CD8-positive, alpha-beta memory T cell (primary cell): ENCODE data around the gene SH3BP4. TPM values are rescaled to one million over a fixed set of nuclear protein-coding genes. Genes with fewer than 3 reads are reported as not detected.

ENCODE experiments used
- CTCF ChIA-PET: fragments of 350-600 bp; sonication (Branson Sonifier 250); formaldehyde crosslinking; loops from one replicate; lab custom pipeline; 2021; ENCODE audit warnings: antibody characterized with exemption; lab: Charles Lee
- POLR2A ChIA-PET: fragments of 350-600 bp; sonication (Branson Sonifier 250); formaldehyde crosslinking; loops from one replicate; lab custom pipeline; 2021; ENCODE audit warnings: antibody characterized with exemption; lab: Charles Lee
- DNase-seq, 5 donors: peaks; one replicate each; pipeline versions ENCODE4 v3.0.0 to v3.0.0-alpha.2; 2020 to 2022; ENCODE audit warnings: mixed read lengths in 1 of 5
- H3K27ac ChIP-seq: one replicate; pipeline ENCODE4 v1.7.0; 2013; ENCODE audit warnings: low read depth, mild to moderate bottlenecking, low read length, moderate library complexity
- H3K27me3 ChIP-seq: 2 replicates; pipeline ENCODE4 v1.7.0; 2013; ENCODE audit warnings: low read length, mild to moderate bottlenecking; ENCODE audit not compliant: insufficient read depth, poor library complexity, severe bottlenecking
- H3K36me3 ChIP-seq: 2 replicates; pipeline ENCODE4 v1.7.0; 2013; ENCODE audit warnings: mild to moderate bottlenecking, low read length, moderate library complexity; ENCODE audit not compliant: insufficient read depth
- H3K4me1 ChIP-seq: 2 replicates; pipeline ENCODE4 v1.7.0; 2013; ENCODE audit warnings: mild to moderate bottlenecking, low read length, moderate library complexity; ENCODE audit not compliant: insufficient read depth
- H3K4me3 ChIP-seq: 2 replicates; pipeline ENCODE4 v1.7.0; 2013; ENCODE audit warnings: mild to moderate bottlenecking, low read length
- H3K9me3 ChIP-seq: 2 replicates; pipeline ENCODE4 v1.7.0; 2013; ENCODE audit warnings: mild to moderate bottlenecking, low read length
- H3K27ac Mint-ChIP-seq, 8 donors: one replicate each; pipeline ENCODE4 v1.8.0; 2020 to 2021; ENCODE audit warnings: mixed read lengths in 8 of 8, mild to moderate bottlenecking in 6 of 8, inconsistent platforms in 3 of 8, moderate library complexity in 3 of 8
- H3K27me3 Mint-ChIP-seq, 2 donors: one replicate each; pipeline ENCODE4 v1.8.0; 2020 to 2021; ENCODE audit warnings: mixed read lengths in 2 of 2, mild to moderate bottlenecking in 1 of 2, moderate library complexity in 1 of 2
- H3K36me3 Mint-ChIP-seq, 3 donors: one replicate each; pipeline ENCODE4 v1.8.0; 2020 to 2021; ENCODE audit warnings: mixed read lengths in 3 of 3, inconsistent platforms in 1 of 3, mild to moderate bottlenecking in 1 of 3
- H3K4me1 Mint-ChIP-seq, 3 donors: one replicate each; pipeline ENCODE4 v1.8.0; 2020 to 2021; ENCODE audit warnings: mixed read lengths in 3 of 3, inconsistent platforms in 1 of 3, mild to moderate bottlenecking in 1 of 3
- H3K4me3 Mint-ChIP-seq, 7 donors: one replicate each; pipeline ENCODE4 v1.8.0; 2020 to 2021; ENCODE audit warnings: mixed read lengths in 7 of 7, mild to moderate bottlenecking in 6 of 7, moderate library complexity in 4 of 7, inconsistent platforms in 2 of 7
- H3K9me3 Mint-ChIP-seq, 5 donors: one replicate each; pipeline ENCODE4 v1.8.0; 2020 to 2022; ENCODE audit warnings: mixed read lengths in 5 of 5, mild to moderate bottlenecking in 3 of 5, moderate library complexity in 2 of 5, inconsistent platforms in 1 of 5
- polyA plus RNA-seq: library from polyadenylated mRNA; unstranded; fragments of 300-500 nt; fragmentation: Illumina TruSeq; gene quantifications from one replicate; pipeline ENCODE4 v1.2.3, GENCODE V29; 2021
- total RNA-seq, 2 experiments: library from RNA; stranded (reverse); gene quantifications; one replicate each; pipeline ENCODE4 v1.2.3, GENCODE V29; 2021

Gene SH3BP4
- total and polyA plus RNA-seq, 3 experiments from 2014 or later: 0.18 TPM; not detected in 2

DNA sequence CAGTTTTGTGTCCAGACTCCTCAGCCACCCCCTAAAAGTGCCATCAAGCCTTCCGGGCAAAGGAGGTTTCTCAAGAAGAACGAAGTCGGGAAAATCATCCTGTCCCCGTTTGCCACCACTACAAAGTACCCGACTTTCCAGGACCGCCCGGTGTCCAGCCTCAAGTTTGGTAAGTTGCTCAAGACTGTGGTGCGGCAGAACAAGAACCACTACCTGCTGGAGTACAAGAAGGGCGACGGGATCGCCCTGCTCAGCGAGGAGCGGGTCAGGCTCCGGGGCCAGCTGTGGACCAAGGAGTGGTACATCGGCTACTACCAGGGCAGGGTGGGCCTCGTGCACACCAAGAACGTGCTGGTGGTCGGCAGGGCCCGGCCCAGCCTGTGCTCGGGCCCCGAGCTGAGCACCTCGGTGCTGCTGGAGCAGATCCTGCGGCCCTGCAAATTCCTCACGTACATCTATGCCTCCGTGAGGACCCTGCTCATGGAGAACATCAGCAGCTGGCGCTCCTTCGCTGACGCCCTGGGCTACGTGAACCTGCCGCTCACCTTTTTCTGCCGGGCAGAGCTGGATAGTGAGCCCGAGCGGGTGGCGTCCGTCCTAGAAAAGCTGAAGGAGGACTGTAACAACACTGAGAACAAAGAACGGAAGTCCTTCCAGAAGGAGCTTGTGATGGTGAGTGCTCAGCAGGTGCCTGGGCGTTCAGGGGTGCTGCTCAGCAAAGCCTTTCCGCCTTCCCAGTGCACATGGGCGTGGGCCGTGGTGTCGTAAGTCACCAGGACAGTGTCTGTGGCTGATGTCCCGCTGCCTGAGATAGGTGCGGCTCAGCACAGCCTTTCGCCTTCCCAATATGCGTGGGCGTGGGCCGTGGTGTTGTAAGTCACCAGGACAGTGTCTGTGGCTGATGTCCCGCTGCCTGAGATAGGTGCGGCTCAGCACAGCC lies 91.0 kb downstream of the SH3BP4 start:
- no peak for DNase-seq
- CTCF ChIA-PET: interaction anchor here (0.6 kb wide), 1 partner anchor 1639 kb away, joined by 3 read pairs; no protein-coding TSS in a partner anchor
- H3K4me1 Mint-ChIP-seq: peaks cover 13 to 17% (median 13%) of the 10 kb centered on the region in 3 donors
- no peaks in the 10 kb centered on the region for H3K36me3 ChIP-seq
- H3K9me3 ChIP-seq: no peaks in the 10 kb centered on the region
- no peak overlapping the region for H3K4me3 ChIP-seq
- H3K27ac Mint-ChIP-seq: no peak overlapping the region
- no peak overlapping the region for H3K4me3 Mint-ChIP-seq
- H3K9me3 Mint-ChIP-seq: peaks cover 0 to 2% (median 0%) of the 10 kb centered on the region in 5 donors
- H3K27me3 Mint-ChIP-seq: peaks cover 5 to 22% of the 10 kb centered on the region in 2 donors
- no peaks in the 10 kb centered on the region for H3K36me3 Mint-ChIP-seq
- no peaks in the 10 kb centered on the region for H3K27me3 ChIP-seq
- H3K4me1 ChIP-seq: no peaks in the 10 kb centered on the region
- H3K27ac ChIP-seq: no peak overlapping the region
- POLR2A ChIA-PET: no interaction called here

DNA sequence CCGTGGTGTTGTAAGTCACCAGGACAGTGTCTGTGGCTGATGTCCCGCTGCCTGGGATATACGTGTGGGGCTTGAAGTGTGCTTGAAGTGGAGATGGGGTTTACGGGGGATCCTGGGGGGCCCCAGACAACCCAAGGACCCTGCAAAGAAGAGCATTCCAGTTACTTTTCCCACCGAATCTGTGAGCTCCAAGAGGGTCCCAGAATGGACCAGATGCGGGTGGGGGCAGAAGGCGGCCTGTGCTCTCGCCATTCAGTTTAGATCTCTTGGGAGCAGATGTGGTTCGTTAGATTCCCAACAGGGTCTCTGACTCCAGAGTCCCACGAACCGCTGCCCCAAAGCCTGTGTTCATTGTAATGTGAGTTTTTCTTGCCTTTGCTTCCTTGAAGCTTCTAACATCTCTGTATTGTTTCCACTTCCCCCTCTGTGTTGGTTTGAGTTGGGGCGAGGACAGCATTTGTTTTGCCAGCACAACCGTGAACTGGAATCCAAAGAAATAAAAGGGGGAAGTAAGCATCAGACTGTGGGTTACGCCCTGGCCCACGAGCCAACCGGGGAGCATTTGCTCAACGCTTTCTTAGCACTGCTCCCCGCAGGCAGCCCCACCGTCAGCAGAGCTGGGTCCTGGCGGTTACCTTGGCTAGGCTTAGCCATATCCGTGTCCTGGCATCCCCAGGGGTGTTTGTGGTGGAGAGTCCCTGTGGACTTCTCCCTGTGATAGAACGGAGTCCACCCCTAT lies 92.1 kb downstream of the SH3BP4 start:
- DNase-seq: no peak
- ChIA-PET POLR2A (no interaction called here), CTCF (interaction anchor here (0.6 kb wide), 1 partner anchor 1638 kb away, joined by 3 read pairs; no protein-coding TSS in a partner anchor)
- H3K36me3 ChIP-seq: no peaks in the 10 kb centered on the region
- Mint-ChIP-seq H3K27me3 (peaks cover 7 to 28% of the 10 kb centered on the region in 2 donors), H3K36me3 (no peaks in the 10 kb centered on the region), H3K27ac (no peak overlapping the region), H3K9me3 (peaks cover 0 to under 1% (median 0%) of the 10 kb centered on the region in 5 donors), H3K4me1 (peaks cover 13 to 17% (median 13%) of the 10 kb centered on the region in 3 donors), H3K4me3 (no peak overlapping the region)
- H3K4me1 ChIP-seq: no peaks in the 10 kb centered on the region
- H3K4me3 ChIP-seq: no peak overlapping the region
- no peaks in the 10 kb centered on the region for H3K27me3 ChIP-seq
- no peaks in the 10 kb centered on the region for H3K9me3 ChIP-seq
- H3K27ac ChIP-seq: no peak overlapping the region

DNA sequence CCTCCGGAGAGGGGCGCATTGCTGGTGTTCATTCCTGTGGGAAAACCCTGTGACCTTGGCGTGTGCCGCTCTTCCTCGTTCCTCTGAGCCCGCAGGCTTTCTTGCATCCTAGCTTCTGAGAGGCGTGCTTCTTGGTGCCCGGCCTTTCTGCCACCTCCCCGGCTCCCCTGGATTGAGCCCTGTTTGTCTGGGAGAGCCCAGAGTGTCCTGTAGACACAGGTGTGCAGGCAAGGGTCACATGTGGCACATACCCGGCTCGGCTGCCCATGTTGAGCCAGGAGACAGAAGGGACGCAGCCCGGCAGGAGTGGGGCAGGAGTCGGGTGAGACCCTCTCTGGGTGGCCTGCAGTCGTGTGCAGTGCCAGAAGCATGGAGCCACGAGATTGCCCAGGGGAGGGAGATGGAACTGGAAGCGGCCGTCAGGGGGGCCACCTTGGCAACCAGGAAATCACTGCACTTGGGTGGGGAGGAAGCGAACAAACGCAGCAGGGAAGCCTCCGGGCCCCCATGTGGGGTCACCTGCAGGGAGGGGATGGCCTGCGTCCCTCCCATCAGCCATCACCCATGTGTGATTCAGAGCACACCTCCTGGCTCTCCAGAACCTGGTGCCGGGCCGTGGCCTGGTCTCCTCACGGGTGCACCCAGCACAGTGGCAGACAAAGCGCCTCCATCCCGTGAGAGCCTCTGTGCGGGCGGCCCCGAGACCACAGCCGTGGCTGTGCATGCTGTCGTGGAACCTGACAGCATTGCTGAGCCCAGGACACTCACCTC lies 92.9 kb downstream of the SH3BP4 start:
- ChIA-PET CTCF (no interaction called here), POLR2A (no interaction called here)
- no peaks in the 10 kb centered on the region for H3K4me1 ChIP-seq
- H3K9me3 ChIP-seq: no peaks in the 10 kb centered on the region
- peaks cover 13 to 17% (median 13%) of the 10 kb centered on the region in 3 donors for H3K4me1 Mint-ChIP-seq
- H3K36me3 Mint-ChIP-seq: no peaks in the 10 kb centered on the region
- H3K27ac ChIP-seq: no peak overlapping the region
- H3K4me3 ChIP-seq: no peak overlapping the region
- H3K27me3 Mint-ChIP-seq: peaks cover 4 to 28% of the 10 kb centered on the region in 2 donors
- peak overlapping the region in 1 of 8 donors; percentile 47 for H3K27ac Mint-ChIP-seq
- H3K27me3 ChIP-seq: no peaks in the 10 kb centered on the region
- H3K9me3 Mint-ChIP-seq: no peaks in the 10 kb centered on the region
- no peak for DNase-seq
- no peaks in the 10 kb centered on the region for H3K36me3 ChIP-seq
- peak overlapping the region in 3 of 7 donors; percentile 13 to 74 (median 50) for H3K4me3 Mint-ChIP-seq

DNA sequence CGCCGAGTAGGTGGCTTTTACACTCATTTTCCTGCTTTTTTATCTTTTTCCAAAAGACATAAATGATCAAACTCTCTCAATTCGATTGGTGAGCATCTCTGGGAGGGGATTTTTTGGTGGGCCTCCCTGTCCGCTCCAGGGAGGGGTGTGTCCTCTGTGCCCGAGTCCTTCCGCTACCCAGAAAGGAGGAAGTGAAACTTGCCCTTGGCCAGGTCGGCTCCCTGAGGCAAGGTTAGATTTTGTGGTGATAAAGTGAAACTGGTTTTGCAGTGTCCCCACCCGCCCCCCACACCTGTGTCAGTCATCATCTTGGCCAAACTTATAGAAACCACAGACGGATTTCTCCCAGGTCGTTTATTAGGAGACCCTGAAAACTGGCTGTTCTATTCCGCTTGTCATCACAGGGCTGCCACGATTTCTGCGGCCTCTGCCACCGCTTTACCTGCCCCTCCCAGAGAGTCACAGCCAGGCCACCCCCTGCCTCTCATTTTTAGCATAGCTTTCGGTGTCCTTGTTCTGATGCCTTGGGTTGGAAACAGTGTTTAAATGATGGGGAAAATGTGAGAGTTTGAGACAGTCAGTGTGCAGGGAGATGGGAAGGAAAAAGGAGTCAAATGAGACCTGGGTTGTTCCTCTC lies 93.6 kb downstream of the SH3BP4 start:
- ChIA-PET CTCF (no interaction called here), POLR2A (no interaction called here)
- DNase-seq: no peak
- no peaks in the 10 kb centered on the region for H3K4me1 ChIP-seq
- no peaks in the 10 kb centered on the region for H3K27me3 ChIP-seq
- peaks cover 4 to 28% of the 10 kb centered on the region in 2 donors for H3K27me3 Mint-ChIP-seq
- H3K9me3 ChIP-seq: no peaks in the 10 kb centered on the region
- no peaks in the 10 kb centered on the region for H3K36me3 ChIP-seq
- H3K4me1 Mint-ChIP-seq: peaks cover 13 to 17% (median 13%) of the 10 kb centered on the region in 3 donors
- H3K4me3 ChIP-seq: no peak overlapping the region
- no peak overlapping the region for H3K27ac ChIP-seq
- H3K4me3 Mint-ChIP-seq: peak overlapping the region in 6 of 7 donors; percentile 34 to 74 (median 53)
- no peaks in the 10 kb centered on the region for H3K36me3 Mint-ChIP-seq
- H3K27ac Mint-ChIP-seq: peak overlapping the region in 3 of 8 donors; percentile 17 to 83 (median 68)
- H3K9me3 Mint-ChIP-seq: no peaks in the 10 kb centered on the region

DNA sequence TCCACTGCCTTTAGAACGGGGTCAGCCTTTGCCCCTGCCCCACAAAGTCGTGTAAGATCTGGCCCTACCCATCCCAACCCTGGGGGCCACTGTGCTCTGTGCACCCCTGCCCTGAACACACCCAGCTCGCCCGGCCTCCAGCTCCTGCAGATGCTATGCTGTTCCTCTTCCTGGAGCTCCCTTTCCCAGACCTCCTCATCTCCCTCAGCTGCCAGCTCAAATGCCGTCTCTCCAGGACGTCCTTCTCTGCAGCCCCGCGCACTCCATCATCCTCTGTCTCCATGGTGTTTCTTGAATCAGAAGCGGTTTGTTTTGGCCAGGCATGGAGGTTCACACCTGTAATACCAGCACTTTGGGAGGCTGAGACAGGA lies 94.1 kb downstream of the SH3BP4 start:
- Histone ChIP-seq H3K4me1 (no peaks in the 10 kb centered on the region), H3K27ac (no peak overlapping the region)
- H3K4me3 Mint-ChIP-seq: peak overlapping the region in 4 of 7 donors; percentile 20 to 74 (median 42)

DNA sequence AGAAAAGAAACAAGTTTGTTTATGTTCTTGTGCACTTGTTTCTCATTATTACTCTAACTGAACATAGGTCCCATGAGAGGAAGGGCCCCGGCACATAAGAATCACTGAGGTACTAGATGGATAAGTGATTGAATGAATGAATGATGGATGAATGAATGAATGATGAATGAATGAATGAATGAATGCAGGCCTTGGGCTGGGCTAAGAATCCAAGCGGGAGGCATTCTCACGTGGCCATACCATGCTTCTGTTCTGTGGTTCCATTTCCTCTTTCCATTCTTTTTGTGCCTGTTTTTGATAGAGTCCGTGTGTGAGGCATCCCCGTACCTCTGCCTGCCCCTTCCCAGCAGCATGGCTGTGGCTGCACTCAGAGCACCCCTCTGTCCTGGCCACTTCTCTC lies 94.8 kb downstream of the SH3BP4 start:
- DNase-seq: no peak
- Mint-ChIP-seq H3K36me3 (no peaks in the 10 kb centered on the region), H3K27me3 (peaks cover 4 to 29% of the 10 kb centered on the region in 2 donors), H3K9me3 (no peaks in the 10 kb centered on the region), H3K4me1 (peaks cover 13 to 17% (median 13%) of the 10 kb centered on the region in 3 donors), H3K27ac (no peak overlapping the region), H3K4me3 (no peak overlapping the region)
- H3K27me3 ChIP-seq: no peaks in the 10 kb centered on the region
- H3K9me3 ChIP-seq: no peaks in the 10 kb centered on the region
- ChIA-PET POLR2A (no interaction called here), CTCF (no interaction called here)
- H3K4me1 ChIP-seq: no peaks in the 10 kb centered on the region
- no peak overlapping the region for H3K4me3 ChIP-seq
- no peak overlapping the region for H3K27ac ChIP-seq
- no peaks in the 10 kb centered on the region for H3K36me3 ChIP-seq

More for the DNA sequence above, 94.1 kb downstream of the SH3BP4 start:
- no peak overlapping the region for H3K4me3 ChIP-seq
- CTCF ChIA-PET: no interaction called here
- POLR2A ChIA-PET: no interaction called here
- H3K27me3 Mint-ChIP-seq: peaks cover 4 to 28% of the 10 kb centered on the region in 2 donors
- no peaks in the 10 kb centered on the region for H3K27me3 ChIP-seq
- H3K9me3 ChIP-seq: no peaks in the 10 kb centered on the region
- no peak for DNase-seq
- peaks cover 13 to 17% (median 13%) of the 10 kb centered on the region in 3 donors for H3K4me1 Mint-ChIP-seq
- H3K9me3 Mint-ChIP-seq: no peaks in the 10 kb centered on the region
- no peaks in the 10 kb centered on the region for H3K36me3 Mint-ChIP-seq
- peak overlapping the region in 2 of 8 donors; percentile 83 to 89 for H3K27ac Mint-ChIP-seq
- no peaks in the 10 kb centered on the region for H3K36me3 ChIP-seq
